ENCODE results near the gene SLC18B1.

SLC18B1 gene

GRCh38 chr6:132797951-132798868, at the start of gene SLC18B1:
TSS of gene SLC18B1 (minus strand) at chr6:132798637. CDS start at chr6:132798456, 181 bp downstream.
- DNase-seq: peak; percentile 48

GRCh38 chr6:132843316-132844035, 45.0 kb upstream of the SLC18B1 start:
- no peak for DNase-seq

- DNase-seq: no peak
Observed at GRCh38 chr6:132841966-132842365, 43.5 kb upstream of the SLC18B1 start.

- DNase-seq: no peak
Observed at GRCh38 chr6:132832891-132833290, 34.5 kb upstream of the SLC18B1 start.

- DNase-seq: no peak
Observed at GRCh38 chr6:132830334-132830751, 31.9 kb upstream of the SLC18B1 start.

- DNase-seq: no peak
Observed at GRCh38 chr6:132820629-132821381, 22.4 kb upstream of the SLC18B1 start.

GRCh38 chr6:132819405-132820161, 21.1 kb upstream of the SLC18B1 start:
- no peak for DNase-seq

GRCh38 chr6:132818404-132819359, 20.2 kb upstream of the SLC18B1 start:
- DNase-seq: no peak

GRCh38 chr6:132817554-132818403, 19.3 kb upstream of the SLC18B1 start:
- DNase-seq: no peak

GRCh38 chr6:132816660-132817059, 18.2 kb upstream of the SLC18B1 start:
- DNase-seq: no peak

- peak; percentile 35 for DNase-seq
Observed at GRCh38 chr6:132814716-132815570, 16.5 kb upstream of the SLC18B1 start.

- peak; percentile 71 for DNase-seq
Observed at GRCh38 chr6:132813173-132813856, 14.9 kb upstream of the SLC18B1 start.

- no peak for DNase-seq
Observed at GRCh38 chr6:132812756-132813172, 14.3 kb upstream of the SLC18B1 start.

GRCh38 chr6:132812255-132812732, 13.9 kb upstream of the SLC18B1 start:
- DNase-seq: peak; percentile 41

GRCh38 chr6:132811276-132811675, 12.8 kb upstream of the SLC18B1 start:
- no peak for DNase-seq

- no peak for DNase-seq
Observed at GRCh38 chr6:132805548-132805947, 7.1 kb upstream of the SLC18B1 start.

GRCh38 chr6:132804251-132804650, 5.8 kb upstream of the SLC18B1 start:
- no peak for DNase-seq

- DNase-seq: no peak
Observed at GRCh38 chr6:132800656-132801055, 2.2 kb upstream of the SLC18B1 start.
